Measurements from ENCODE around the gene C10orf62. TPM values are rescaled to one million over a fixed set of nuclear protein-coding genes. Genes with fewer than 3 reads are reported as not detected.

C10orf62 gene
- total RNA-seq, 1 experiment from 2014 or later, result not detected

DNA sequence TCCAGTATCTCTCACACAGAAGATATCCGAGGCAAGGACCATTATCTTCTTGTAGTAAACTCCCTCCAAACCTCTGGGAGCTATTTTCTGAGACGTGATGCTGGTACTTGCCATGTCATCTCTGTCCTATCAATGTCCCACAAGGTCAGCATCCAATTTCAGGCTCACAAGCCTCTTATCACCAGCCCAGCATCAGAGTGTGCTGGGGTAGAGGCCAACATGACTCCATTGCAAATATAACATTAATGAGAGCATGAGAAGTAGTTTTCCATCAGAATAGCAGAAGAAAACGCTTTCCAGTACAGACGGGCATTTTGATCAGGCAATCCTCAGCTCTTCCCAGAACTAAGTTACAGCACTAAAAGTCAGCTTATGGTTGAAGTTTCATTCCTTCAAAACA, 38.2 kb downstream of the C10orf62 start:
- no peak for DNase-seq (ENCODE audit: low read depth, low spot score)
- Histone ChIP-seq H3K9me3 (ENCODE audit: control insufficient read depth, insufficient read depth, low read depth, low read length) (no peaks in the 10 kb centered on the region), H3K4me1 (ENCODE audit: control insufficient read depth, insufficient read depth, low read length) (peaks cover 3% of the 10 kb centered on the region; the same call in 1 of the 2 replicates), H3K27me3 (ENCODE audit: control insufficient read depth, insufficient read depth, low read length) (no peaks in the 10 kb centered on the region), H3K36me3 (ENCODE audit: control insufficient read depth, insufficient read depth, low read length) (no peaks in the 10 kb centered on the region), H3K4me3 (ENCODE audit: low read depth in 2 of 2, low read length in 2 of 2) (no peak overlapping the region), H3K27ac (ENCODE audit: low read length) (no peak overlapping the region)
- BruUV-seq (replicated peaks), result no TSS peak
- ChIA-PET POLR2A (no interaction called here), CTCF (interaction anchor here (0.7 kb wide), 1 partner anchor 93 kb away, joined by 5 read pairs; no protein-coding TSS in a partner anchor)
- intact Hi-C loops (cut with micrococcal nuclease; ENCODE audit: unreplicated experiment), result no loop called here
- TF ChIP-seq POLR2AphosphoS5 (IDR thresholded peaks at IDR 0.05; ENCODE audit: low read depth, low read length) (no peak), SIN3A (IDR thresholded peaks at IDR 0.05; ENCODE audit: borderline replicate concordance, insufficient read depth, low read depth, low read length) (no peak), TCF7L2 (IDR thresholded peaks at IDR 0.05; ENCODE audit: low read depth, low read length) (no peak), REST (IDR thresholded peaks at IDR 0.05; ENCODE audit: insufficient read depth in 1 of 2, low read depth in 2 of 2, low read length in 1 of 2) (no peak), CTCF (IDR thresholded peaks at IDR 0.05) (no peak)
- ATAC-seq, result no peak
- in situ Hi-C loops (cut with HindIII; ENCODE audit: low pct_unique_long_range_greater_than_20kb, low sequenced_read_pairs), result no loop called here

- in situ Hi-C loops (cut with HindIII; ENCODE audit: low pct_unique_long_range_greater_than_20kb, low sequenced_read_pairs), result no loop called here
- ChIA-PET POLR2A (no interaction called here), CTCF (no interaction called here)
- ATAC-seq (no peak), DNase-seq (ENCODE audit: low read depth, low spot score) (no peak)
- Histone ChIP-seq H3K27me3 (ENCODE audit: control insufficient read depth, insufficient read depth, low read length) (no peaks in the 10 kb centered on the region), H3K9me3 (ENCODE audit: control insufficient read depth, insufficient read depth, low read depth, low read length) (no peaks in the 10 kb centered on the region), H3K36me3 (ENCODE audit: control insufficient read depth, insufficient read depth, low read length) (no peaks in the 10 kb centered on the region), H3K4me3 (ENCODE audit: low read depth in 2 of 2, low read length in 2 of 2) (no peak overlapping the region), H3K4me1 (ENCODE audit: control insufficient read depth, insufficient read depth, low read length) (peaks cover 3% of the 10 kb centered on the region; the same call in 1 of the 2 replicates), H3K27ac (ENCODE audit: low read length) (no peak overlapping the region)
- TF ChIP-seq CTCF (IDR thresholded peaks at IDR 0.05) (no peak), TCF7L2 (IDR thresholded peaks at IDR 0.05; ENCODE audit: low read depth, low read length) (no peak), SIN3A (IDR thresholded peaks at IDR 0.05; ENCODE audit: borderline replicate concordance, insufficient read depth, low read depth, low read length) (no peak), REST (IDR thresholded peaks at IDR 0.05; ENCODE audit: insufficient read depth in 1 of 2, low read depth in 2 of 2, low read length in 1 of 2) (no peak), POLR2AphosphoS5 (IDR thresholded peaks at IDR 0.05; ENCODE audit: low read depth, low read length) (no peak)
- no TSS peak for BruUV-seq (replicated peaks)
- intact Hi-C loops (cut with micrococcal nuclease; ENCODE audit: unreplicated experiment), result no loop called here
These were observed 38.7 kb downstream of the C10orf62 start for GRCh38 chr10:97628228-97628627.
